Measurements from ENCODE around the gene CHKB.

CHKB gene

DNA sequence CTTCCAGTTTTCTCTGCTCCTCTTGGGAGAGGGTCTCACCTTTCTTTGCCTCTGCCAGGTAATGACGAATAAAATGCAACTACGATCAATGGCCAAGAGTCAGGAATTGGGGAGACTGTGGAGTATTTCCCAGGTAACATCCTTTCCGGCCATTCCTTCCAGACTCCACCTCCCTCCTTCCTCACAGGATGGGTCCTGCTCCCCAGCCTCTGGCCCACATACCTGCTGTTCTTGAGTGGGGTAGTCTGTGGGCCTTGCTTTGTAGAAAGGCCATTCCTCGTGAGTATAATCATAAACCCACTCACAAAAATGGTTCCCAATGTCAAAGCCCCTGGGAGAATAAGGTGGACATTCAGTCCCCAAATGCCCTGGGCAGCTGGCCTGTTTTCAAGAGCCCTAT lies 2.9 kb downstream of the CHKB start:
- no peak overlapping the region for H3K4me3 ChIP-seq (ENCODE audit: low read length)
- TF ChIP-seq, protein P1, sequence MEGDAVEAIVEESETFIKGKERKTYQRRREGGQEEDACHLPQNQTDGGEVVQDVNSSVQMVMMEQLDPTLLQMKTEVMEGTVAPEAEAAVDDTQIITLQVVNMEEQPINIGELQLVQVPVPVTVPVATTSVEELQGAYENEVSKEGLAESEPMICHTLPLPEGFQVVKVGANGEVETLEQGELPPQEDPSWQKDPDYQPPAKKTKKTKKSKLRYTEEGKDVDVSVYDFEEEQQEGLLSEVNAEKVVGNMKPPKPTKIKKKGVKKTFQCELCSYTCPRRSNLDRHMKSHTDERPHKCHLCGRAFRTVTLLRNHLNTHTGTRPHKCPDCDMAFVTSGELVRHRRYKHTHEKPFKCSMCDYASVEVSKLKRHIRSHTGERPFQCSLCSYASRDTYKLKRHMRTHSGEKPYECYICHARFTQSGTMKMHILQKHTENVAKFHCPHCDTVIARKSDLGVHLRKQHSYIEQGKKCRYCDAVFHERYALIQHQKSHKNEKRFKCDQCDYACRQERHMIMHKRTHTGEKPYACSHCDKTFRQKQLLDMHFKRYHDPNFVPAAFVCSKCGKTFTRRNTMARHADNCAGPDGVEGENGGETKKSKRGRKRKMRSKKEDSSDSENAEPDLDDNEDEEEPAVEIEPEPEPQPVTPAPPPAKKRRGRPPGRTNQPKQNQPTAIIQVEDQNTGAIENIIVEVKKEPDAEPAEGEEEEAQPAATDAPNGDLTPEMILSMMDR (conservative IDR thresholded peaks at IDR 0.05; ENCODE audit: low read length) = no peak

DNA sequence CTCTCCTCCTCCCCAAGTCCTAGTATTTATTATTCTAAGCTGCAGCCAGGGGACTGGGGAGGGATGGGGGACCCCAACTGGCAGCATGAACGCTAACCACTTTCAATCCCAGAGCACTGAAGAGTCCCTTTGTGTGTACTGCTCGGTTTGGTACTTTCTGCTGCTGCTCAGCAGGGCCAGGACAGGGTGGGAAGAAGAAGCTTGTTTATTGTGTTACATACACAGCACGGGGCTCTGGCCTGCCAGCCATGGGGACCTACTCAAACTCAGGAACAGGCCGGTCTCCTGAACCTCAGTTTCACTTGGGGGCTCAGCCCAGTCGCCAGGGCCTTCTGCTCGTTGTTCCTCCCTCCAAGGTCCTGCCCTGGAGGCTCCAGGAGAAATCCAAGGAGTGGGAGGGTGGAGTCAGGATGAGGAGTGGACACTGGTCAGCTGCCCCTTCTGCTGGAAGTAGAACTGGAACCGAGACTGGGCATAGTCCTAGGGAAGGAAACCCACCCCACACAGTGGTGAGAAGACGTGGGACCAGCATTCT lies 3.8 kb downstream of the CHKB start:
- TF ChIP-seq, protein P1 (conservative IDR thresholded peaks at IDR 0.05; ENCODE audit: low read length) = no peak
- DNase-seq (ENCODE audit: low read depth) = no peak
- no peak overlapping the region for H3K4me3 ChIP-seq (ENCODE audit: low read length)

More for the DNA sequence above, 2.9 kb downstream of the CHKB start:
- DNase-seq (ENCODE audit: low read depth) = no peak

DNA sequence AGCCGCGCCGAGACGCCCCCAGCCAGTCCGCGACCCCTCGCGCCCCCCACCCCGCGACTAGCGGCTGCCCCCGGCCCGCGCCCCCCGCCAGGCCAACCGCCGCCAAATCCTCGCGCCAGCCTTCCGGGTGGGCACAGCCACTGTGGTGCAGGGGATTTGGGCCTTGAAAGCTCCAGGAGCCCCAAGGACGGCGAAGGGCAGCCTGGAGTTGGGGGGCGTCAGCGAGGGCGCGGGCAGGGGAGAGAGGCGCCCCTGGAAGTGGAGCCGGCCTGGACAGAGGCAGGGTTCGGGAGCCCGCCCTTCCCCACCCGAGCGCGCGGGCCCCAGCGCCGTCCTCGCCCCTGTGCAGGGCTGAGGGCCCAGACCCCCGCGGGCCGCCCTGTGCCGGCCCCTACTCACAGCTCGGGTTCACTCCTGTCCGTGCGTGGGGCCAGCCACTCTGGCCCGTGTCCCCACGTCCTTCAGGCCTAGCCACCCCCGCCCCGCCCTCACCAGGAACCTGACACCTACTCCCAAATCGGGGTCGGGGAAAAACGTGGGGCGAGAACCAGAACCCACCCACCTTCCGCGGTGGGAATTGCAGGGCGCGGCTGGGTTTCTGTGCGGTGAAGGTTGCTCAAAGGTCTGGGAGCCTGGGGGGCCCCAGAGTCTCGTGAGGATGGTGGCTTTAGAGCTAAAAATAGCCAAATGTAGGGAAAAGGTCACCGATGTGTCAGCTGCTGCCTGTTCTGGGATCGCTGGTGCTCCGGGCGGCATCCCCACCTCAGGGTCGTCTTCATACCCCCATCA lies 4.5 kb downstream of the CHKB start, which contains the start of gene CPT1B:
Gene CPT1B, minus strand, starts transcription at position 441 of the 789 bp plus-strand sequence. CDS start 512 bp downstream, outside the sequence.
- no peak within 1 kb of the TSS for H3K4me3 ChIP-seq (ENCODE audit: low read length)
- TF ChIP-seq, protein P1 (conservative IDR thresholded peaks at IDR 0.05; ENCODE audit: low read length) = 0 out of 2 replicates have a peak, but pooled peaks have one; percentile 11
- DNase-seq (ENCODE audit: low read depth) = peak; percentile 31

DNA sequence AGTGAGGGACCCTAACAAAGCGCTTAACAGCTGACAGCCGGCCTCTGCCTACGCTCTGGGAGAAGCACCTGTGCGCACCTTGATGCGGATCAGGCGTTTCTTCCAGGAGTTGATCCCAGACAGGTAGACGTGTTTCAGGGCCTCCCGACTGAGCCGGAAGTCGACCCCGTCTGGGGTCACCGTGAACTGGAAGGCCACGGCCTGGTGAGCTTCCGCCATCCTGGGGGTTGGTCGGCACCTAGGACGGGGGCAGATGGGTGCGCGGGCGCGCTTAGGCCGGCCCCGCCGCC lies 5.0 kb downstream of the CHKB start:
- DNase-seq (ENCODE audit: low read depth) = no peak
- TF ChIP-seq, protein P1 (conservative IDR thresholded peaks at IDR 0.05; ENCODE audit: low read length) = no peak
- no peak overlapping the region for H3K4me3 ChIP-seq (ENCODE audit: low read length)

DNA sequence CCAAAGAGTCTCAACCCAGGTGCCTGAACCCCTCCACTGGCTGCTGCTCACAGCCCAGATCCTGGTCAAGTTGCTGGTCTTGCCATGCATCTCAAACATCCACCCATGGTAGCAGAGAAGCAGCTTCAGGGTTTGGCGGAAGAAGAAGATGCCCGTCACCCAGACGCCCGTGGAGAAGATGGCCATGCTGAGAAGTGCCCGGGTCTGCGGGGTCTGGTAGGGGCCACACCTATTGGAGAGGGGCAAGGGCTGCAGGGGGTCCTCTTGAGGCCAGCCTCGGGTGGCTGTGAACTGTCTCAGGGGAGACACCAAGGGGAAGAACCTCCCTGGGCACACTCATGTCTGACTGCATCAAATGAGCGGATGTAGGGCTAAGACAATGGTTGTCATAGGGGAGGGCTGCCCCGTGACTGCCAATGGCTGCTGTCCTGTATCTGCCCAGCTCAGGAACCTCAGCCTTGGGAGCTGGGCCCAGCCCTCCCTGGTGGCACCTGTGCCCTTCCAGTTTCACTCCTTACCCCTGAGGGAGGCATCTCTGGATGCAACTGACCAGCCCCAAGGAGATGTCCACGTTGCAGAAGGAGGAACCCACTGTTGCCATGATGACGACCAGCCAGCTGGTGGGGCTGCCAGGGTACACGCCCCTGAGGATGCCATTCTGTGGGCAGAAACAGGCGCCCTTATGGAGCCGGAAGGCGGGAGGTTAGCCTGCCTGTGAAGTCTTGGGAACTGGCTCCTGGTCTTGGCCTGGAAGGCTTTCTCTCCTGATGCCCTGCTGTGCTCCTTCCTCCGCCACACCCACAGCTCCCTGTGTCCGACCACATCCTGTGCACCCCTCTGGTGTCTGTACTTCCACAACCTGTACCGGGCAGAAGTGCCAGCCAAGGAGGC lies 5.6 kb downstream of the CHKB start:
- DNase-seq (ENCODE audit: low read depth) = no peak
- no peak overlapping the region for H3K4me3 ChIP-seq (ENCODE audit: low read length)
- TF ChIP-seq, protein P1 (conservative IDR thresholded peaks at IDR 0.05; ENCODE audit: low read length) = no peak

DNA sequence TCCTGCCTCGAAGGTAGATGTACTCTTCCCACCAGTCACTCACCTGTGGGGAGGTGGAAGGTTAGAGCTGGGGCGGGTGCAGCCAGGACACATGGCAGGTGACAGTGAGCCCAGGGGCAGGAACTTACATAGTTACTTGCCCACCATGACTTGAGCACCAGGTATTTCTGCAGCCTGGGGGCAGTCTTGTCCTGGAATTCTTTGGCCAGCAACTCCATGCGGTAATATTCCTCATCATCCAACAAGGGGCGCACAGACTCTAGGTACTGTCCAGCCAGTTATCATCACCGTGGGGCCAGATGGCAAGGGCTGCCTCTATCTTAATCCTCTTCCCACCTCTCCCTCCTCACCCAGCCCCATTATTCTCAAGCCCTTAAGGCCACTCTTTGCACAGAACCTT lies 6.6 kb downstream of the CHKB start:
- H3K4me3 ChIP-seq (ENCODE audit: low read length) = no peak overlapping the region
- TF ChIP-seq, protein P1 (conservative IDR thresholded peaks at IDR 0.05; ENCODE audit: low read length) = peak; percentile 20
- peak; percentile 23 for DNase-seq (ENCODE audit: low read depth)
